PC-3 (cell line): ENCODE measurements around the gene ZBTB48. TPM values are rescaled to one million over a fixed set of nuclear protein-coding genes. Genes with fewer than 3 reads are reported as not detected.

Experiments
- ATAC-seq: fragments of 200-7000 bp; cut with Tn5 transposase; 2 replicates; pipeline ENCODE4 v1.9.1; 2020; ENCODE audit warnings: mild to moderate bottlenecking, moderate library complexity
- BruUV-seq: library from RNA; stranded (reverse); fragments of 400-500 nt; replicated peaks from 2 replicates; lab custom pipeline; 2021; lab: Mats Ljungman, UMichigan
- CTCF ChIA-PET: fragments of 300-600 bp; sonication (Branson Sonifier 250); formaldehyde crosslinking; loops from one replicate; lab custom pipeline; 2022; ENCODE audit warnings: antibody characterized with exemption; lab: Charles Lee
- POLR2A ChIA-PET: fragments of 300-600 bp; sonication (Branson Sonifier 250); formaldehyde crosslinking; loops from one replicate; lab custom pipeline; 2022; ENCODE audit warnings: antibody characterized with exemption; ENCODE audit not compliant: unreplicated experiment; lab: Charles Lee
- DNase-seq: peaks from one replicate; pipeline ENCODE4 v3.0.0-alpha.2; 2015
- H2AFZ ChIP-seq: fragments of 300-600 bp; sonication (generic); 2 replicates; pipeline ENCODE4 v1.6.0; 2016; ENCODE audit warnings: antibody characterized with exemption, low read length
- H3F3A ChIP-seq: fragments of 300-600 bp; sonication (generic); one replicate; pipeline ENCODE4 v1.6.0; 2017; ENCODE audit warnings: antibody characterized with exemption, low read length, control low read depth, mild to moderate bottlenecking; ENCODE audit not compliant: unreplicated experiment
- H3K27ac ChIP-seq: fragments of 300-600 bp; sonication (generic); 2 replicates; pipeline ENCODE4 v1.5.1; 2016; ENCODE audit warnings: mild to moderate bottlenecking, low read length
- H3K27me3 ChIP-seq: fragments of 300-600 bp; sonication (generic); 2 replicates; pipeline ENCODE4 v1.6.1; 2016; ENCODE audit warnings: low read length, mixed read lengths
- H3K36me3 ChIP-seq: fragments of 300-600 bp; sonication (generic); 2 replicates; pipeline ENCODE4 v1.6.1; 2016; ENCODE audit warnings: low read depth, mixed run types, low read length, mixed read lengths
- H3K4me1 ChIP-seq: fragments of 300-600 bp; sonication (generic); 2 replicates; pipeline ENCODE4 v1.5.1; 2016; ENCODE audit warnings: low read length; ENCODE audit not compliant: insufficient read depth
- H3K4me2 ChIP-seq: fragments of 300-600 bp; sonication (generic); 2 replicates; pipeline ENCODE4 v1.6.0; 2016; ENCODE audit warnings: low read length
- H3K4me3 ChIP-seq: fragments of 300-600 bp; sonication (generic); 2 replicates; pipeline ENCODE4 v1.5.1; 2016; ENCODE audit warnings: mild to moderate bottlenecking, low read length, mixed read lengths
- H3K79me2 ChIP-seq: fragments of 300-600 bp; sonication (generic); 2 replicates; pipeline ENCODE4 v1.6.1; 2017; ENCODE audit warnings: low read length, mixed read lengths
- H3K9ac ChIP-seq: fragments of 300-600 bp; sonication (generic); 2 replicates; pipeline ENCODE4 v1.6.0; 2016; ENCODE audit warnings: mild to moderate bottlenecking, low read length
- H3K9me2 ChIP-seq: fragments of 300-600 bp; sonication (generic); replicated peaks from 2 replicates; pipeline ENCODE4 v1.6.1; 2016; ENCODE audit warnings: mixed run types, low read length, mixed read lengths
- H3K9me3 ChIP-seq: fragments of 300-600 bp; sonication (generic); 2 replicates; pipeline ENCODE4 v1.6.1; 2016; ENCODE audit warnings: low read length, mixed read lengths
- H4K20me1 ChIP-seq: fragments of 300-600 bp; sonication (generic); 2 replicates; pipeline ENCODE4 v1.6.1; 2016; ENCODE audit warnings: low read length, mixed read lengths
- CTCF ChIP-seq: fragments of 300-600 bp; sonication (generic); conservative IDR thresholded peaks from 2 replicates; pipeline ENCODE4 v1.5.1; 2017; ENCODE audit warnings: antibody characterized with exemption, low read depth, mild to moderate bottlenecking, low read length
- EZH2 ChIP-seq: fragments of 300-600 bp; sonication (generic); IDR thresholded peaks from one replicate; pipeline ENCODE4 v1.6.1; 2017; ENCODE audit warnings: antibody characterized with exemption, mild to moderate bottlenecking, low read length; ENCODE audit not compliant: unreplicated experiment
- EZH2phosphoT487 ChIP-seq: fragments of 300-600 bp; sonication (generic); IDR thresholded peaks from 2 replicates; pipeline ENCODE4 v1.6.1; 2018; ENCODE audit warnings: mild to moderate bottlenecking, antibody characterized with exemption, low read length, borderline replicate concordance
- intact Hi-C: fragments of 100-400 bp; cut with micrococcal nuclease; formaldehyde crosslinking; loops from 2 replicates; pipeline ENCODE4 v1.9.0; 2023
- total RNA-seq: library from RNA; depleted of rRNA; stranded (reverse); fragments of >200 nt; gene quantifications from 2 replicates; pipeline ENCODE4 v1.2.3, GENCODE V29; 2014; rRNA removed

The ZBTB48 gene
- total RNA-seq, 1 experiment from 2014 or later: 47.2 TPM

GRCh38 chr1:6638226-6638625 is 58.4 kb downstream of the ZBTB48 start:
- no peak for TF ChIP-seq EZH2phosphoT487
- TF ChIP-seq CTCF: no peak
- TF ChIP-seq EZH2: no peak
- H3K79me2 ChIP-seq: no peaks in the 10 kb centered on the region
- H4K20me1 ChIP-seq: no peaks in the 10 kb centered on the region
- H3K27ac ChIP-seq: no peak overlapping the region
- peaks cover 71% of the 10 kb centered on the region for H3K36me3 ChIP-seq
- no peak overlapping the region for H3K9ac ChIP-seq
- no peaks in the 10 kb centered on the region for H3K9me2 ChIP-seq
- H3K27me3 ChIP-seq: no peaks in the 10 kb centered on the region
- no TSS peak for BruUV-seq
- no peak for DNase-seq
- no peak overlapping the region for H3K4me2 ChIP-seq
- intact Hi-C loops: no loop called here
- H3K4me3 ChIP-seq: no peak overlapping the region
- no peaks in the 10 kb centered on the region for H3K9me3 ChIP-seq
- CTCF ChIA-PET: no interaction called here
- ATAC-seq: no peak
- peaks cover 7% of the 10 kb centered on the region for H3F3A ChIP-seq
- H3K4me1 ChIP-seq: no peaks in the 10 kb centered on the region
- POLR2A ChIA-PET: no interaction called here
- no peak overlapping the region for H2AFZ ChIP-seq

Other genes with a start within 250 kb of the ZBTB48 start
- 164 and 165 TPM in 2 replicates for gene ACOT7, start 186.2 kb upstream of the ZBTB48 start, total RNA-seq
- 41.0 and 42.9 TPM in 2 replicates for gene HES2, start 160.1 kb upstream of the ZBTB48 start, total RNA-seq
- gene ESPN, start 155.2 kb upstream of the ZBTB48 start, total RNA-seq: 11.1 and 14.1 TPM in 2 replicates
- 42.5 and 60.1 TPM in 2 replicates for gene TNFRSF25, start 113.8 kb upstream of the ZBTB48 start, total RNA-seq
- gene PLEKHG5, start 88.3 kb upstream of the ZBTB48 start, total RNA-seq: 42.8 and 66.1 TPM in 2 replicates
- gene NOL9, start 25.5 kb upstream of the ZBTB48 start, total RNA-seq: 79.1 and 102 TPM in 2 replicates
- gene TAS1R1, start 24.7 kb upstream of the ZBTB48 start, total RNA-seq: not detected in 2 replicates
- 82.5 and 105 TPM in 2 replicates for gene KLHL21, start 22.9 kb downstream of the ZBTB48 start, total RNA-seq
- gene PHF13, start 33.7 kb downstream of the ZBTB48 start, total RNA-seq: 13.2 and 14.9 TPM in 2 replicates
- 42.4 and 54.6 TPM in 2 replicates for gene THAP3, start 44.9 kb downstream of the ZBTB48 start, total RNA-seq
- 105 and 108 TPM in 2 replicates for gene DNAJC11, start 121.8 kb downstream of the ZBTB48 start, total RNA-seq
- gene CAMTA1, start 205.5 kb downstream of the ZBTB48 start, total RNA-seq: 40.8 and 42.5 TPM in 2 replicates